CD4-positive, alpha-beta T cell treated with Interleukin-17A for 4 hours (primary cell): ENCODE results near the gene MRPL41.
A peak's percentile ranks its signal among the peaks of the same experiment; 100 is the strongest.
"Not testable (repeated sequence)": the region's sequence is repeated elsewhere in the genome, so short reads cannot be mapped to it uniquely, and the experiment has no call there.

Experiments
- DNase-seq: peaks from one replicate; pipeline ENCODE4 v3.0.0-alpha.2; 2020; ENCODE audit warnings: mixed read lengths

The MRPL41 gene

GRCh38 chr9:137551264-137552021, at the start of gene MRPL41:
TSS of gene MRPL41 (plus strand) at chr9:137551879. CDS start at chr9:137552082, 203 bp downstream.
- DNase-seq, result peak; percentile 90

- DNase-seq, result no peak
Observed at GRCh38 chr9:137502008-137502911, 49.4 kb upstream of the MRPL41 start.

GRCh38 chr9:137504432-137504777, 47.3 kb upstream of the MRPL41 start:
- DNase-seq, result no peak

- no peak for DNase-seq
Observed at GRCh38 chr9:137505421-137506140, 46.1 kb upstream of the MRPL41 start.

- no peak for DNase-seq
Observed at GRCh38 chr9:137506274-137506673, 45.4 kb upstream of the MRPL41 start.

- DNase-seq, result no peak
Observed at GRCh38 chr9:137506702-137507171, 44.9 kb upstream of the MRPL41 start.

- no peak for DNase-seq
Observed at GRCh38 chr9:137509198-137509597, 42.5 kb upstream of the MRPL41 start.

- DNase-seq, result not testable (repeated sequence)
Observed at GRCh38 chr9:137511126-137511525, 40.6 kb upstream of the MRPL41 start.

GRCh38 chr9:137511758-137512463, 39.8 kb upstream of the MRPL41 start:
- no peak for DNase-seq

GRCh38 chr9:137513136-137513535, 38.5 kb upstream of the MRPL41 start:
- not testable (repeated sequence) for DNase-seq

- DNase-seq, result not testable (repeated sequence)
Observed at GRCh38 chr9:137513801-137514570, 37.7 kb upstream of the MRPL41 start.

- DNase-seq, result no peak
Observed at GRCh38 chr9:137514691-137515337, 36.9 kb upstream of the MRPL41 start.

GRCh38 chr9:137515338-137515724, 36.3 kb upstream of the MRPL41 start:
- no peak for DNase-seq

GRCh38 chr9:137516144-137516917, 35.3 kb upstream of the MRPL41 start:
- DNase-seq, result no peak

- not testable (repeated sequence) for DNase-seq
Observed at GRCh38 chr9:137518661-137519459, 32.8 kb upstream of the MRPL41 start.

- no peak for DNase-seq
Observed at GRCh38 chr9:137519553-137519952, 32.1 kb upstream of the MRPL41 start.

- DNase-seq, result no peak
Observed at GRCh38 chr9:137520614-137521404, 30.9 kb upstream of the MRPL41 start.

- no peak for DNase-seq
Observed at GRCh38 chr9:137521405-137521985, 30.2 kb upstream of the MRPL41 start.
